Measurements from ENCODE around the gene PSTK.

The PSTK gene

DNA sequence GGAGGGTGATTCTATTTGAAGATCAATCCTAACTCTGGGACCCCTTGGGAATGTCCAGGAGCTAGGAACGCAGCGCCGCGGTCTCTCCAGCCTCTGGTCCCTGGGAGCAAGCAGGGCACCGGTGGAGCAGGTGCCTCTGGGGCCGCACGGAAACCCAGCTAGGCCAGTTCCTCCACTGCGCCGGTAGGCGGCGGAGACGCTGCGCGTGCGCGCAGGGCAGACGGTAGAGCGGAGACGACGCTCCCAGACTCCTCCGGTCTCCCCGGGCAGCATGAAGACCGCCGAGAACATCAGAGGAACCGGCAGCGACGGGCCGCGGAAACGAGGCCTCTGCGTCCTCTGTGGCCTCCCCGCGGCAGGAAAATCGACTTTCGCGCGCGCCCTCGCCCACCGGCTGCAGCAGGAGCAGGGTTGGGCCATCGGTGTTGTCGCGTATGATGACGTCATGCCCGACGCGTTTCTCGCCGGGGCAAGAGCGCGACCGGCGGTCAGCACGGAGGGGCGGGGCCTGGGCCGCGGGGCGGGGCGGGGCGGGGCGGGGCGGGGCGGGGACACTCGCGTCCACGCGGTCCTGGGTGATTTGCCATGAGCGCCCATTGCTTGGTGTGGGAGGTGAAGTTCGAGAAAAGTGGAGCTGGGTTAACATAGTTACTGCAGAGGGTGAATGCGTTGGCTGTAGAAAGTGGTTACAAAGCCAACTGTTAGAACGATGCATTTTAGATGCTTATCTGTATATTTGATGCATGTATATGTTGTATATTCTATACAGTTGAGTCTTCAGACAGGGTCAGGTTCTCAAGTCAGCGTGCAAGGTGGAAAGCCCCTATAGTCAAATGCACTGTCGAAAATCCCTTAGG is at the start of gene PSTK:
TSS of gene PSTK (plus strand) at position 193 of the 857 bp plus-strand sequence. CDS start at position 272, 79 bp downstream.
- TF ChIP-seq, protein P1, sequence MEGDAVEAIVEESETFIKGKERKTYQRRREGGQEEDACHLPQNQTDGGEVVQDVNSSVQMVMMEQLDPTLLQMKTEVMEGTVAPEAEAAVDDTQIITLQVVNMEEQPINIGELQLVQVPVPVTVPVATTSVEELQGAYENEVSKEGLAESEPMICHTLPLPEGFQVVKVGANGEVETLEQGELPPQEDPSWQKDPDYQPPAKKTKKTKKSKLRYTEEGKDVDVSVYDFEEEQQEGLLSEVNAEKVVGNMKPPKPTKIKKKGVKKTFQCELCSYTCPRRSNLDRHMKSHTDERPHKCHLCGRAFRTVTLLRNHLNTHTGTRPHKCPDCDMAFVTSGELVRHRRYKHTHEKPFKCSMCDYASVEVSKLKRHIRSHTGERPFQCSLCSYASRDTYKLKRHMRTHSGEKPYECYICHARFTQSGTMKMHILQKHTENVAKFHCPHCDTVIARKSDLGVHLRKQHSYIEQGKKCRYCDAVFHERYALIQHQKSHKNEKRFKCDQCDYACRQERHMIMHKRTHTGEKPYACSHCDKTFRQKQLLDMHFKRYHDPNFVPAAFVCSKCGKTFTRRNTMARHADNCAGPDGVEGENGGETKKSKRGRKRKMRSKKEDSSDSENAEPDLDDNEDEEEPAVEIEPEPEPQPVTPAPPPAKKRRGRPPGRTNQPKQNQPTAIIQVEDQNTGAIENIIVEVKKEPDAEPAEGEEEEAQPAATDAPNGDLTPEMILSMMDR (IDR thresholded peaks at IDR 0.05; ENCODE audit: low read depth, low read length), result peak; percentile 98
- DNase-seq (ENCODE audit: low read depth in 2 of 2), result peak; percentile 94 to 95
- H3K4me3 ChIP-seq (replicated peaks in 1 of 2; ENCODE audit: low read depth in 2 of 2, low read length in 2 of 2), result peak within 1 kb of the TSS; percentile 79 to 91

- DNase-seq (ENCODE audit: low read depth in 2 of 2), result peak in 1 of 2 donors; percentile 10
- H3K4me3 ChIP-seq (replicated peaks in 1 of 2; ENCODE audit: low read depth in 2 of 2, low read length in 2 of 2), result no peak overlapping the region
- TF ChIP-seq, protein P1 (IDR thresholded peaks at IDR 0.05; ENCODE audit: low read depth, low read length), result no peak
Measured at GRCh38 chr10:122931088-122931906, 48.9 kb upstream of the PSTK start.

DNA sequence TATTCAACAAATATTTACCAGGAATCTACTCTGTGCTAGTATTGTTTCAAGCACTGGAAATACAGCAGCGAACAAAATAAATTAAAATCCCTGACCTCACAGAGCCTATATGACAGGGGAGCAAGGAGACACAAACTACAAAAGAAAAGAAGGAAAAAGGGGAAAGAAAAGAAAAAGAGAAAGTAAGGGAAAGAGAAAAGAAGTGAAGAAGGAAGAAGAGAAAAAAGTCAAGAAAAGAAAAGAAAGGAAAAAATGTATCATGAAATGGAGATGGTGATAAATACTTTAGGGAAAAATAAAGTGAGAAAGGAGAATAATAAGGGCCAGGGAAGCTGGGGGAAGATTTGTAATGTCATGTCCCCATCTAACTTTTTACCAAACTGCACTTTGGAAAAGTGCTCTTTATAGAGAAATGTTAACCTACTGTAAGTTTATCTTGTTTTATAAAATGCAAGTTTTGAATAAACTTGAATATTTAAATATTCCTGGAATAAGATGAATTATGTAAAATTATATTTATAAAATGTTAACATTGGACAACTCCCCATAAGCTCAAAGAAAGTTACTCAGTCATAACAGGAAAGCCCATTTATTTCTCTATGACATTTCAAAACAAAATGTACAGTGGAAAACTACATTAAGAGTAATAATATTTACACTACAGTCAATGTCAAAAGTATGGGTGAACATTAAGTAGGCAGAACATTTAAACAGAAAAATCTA is 40.9 kb upstream of the PSTK start:
- TF ChIP-seq, protein P1 (IDR thresholded peaks at IDR 0.05; ENCODE audit: low read depth, low read length), result no peak
- H3K4me3 ChIP-seq (replicated peaks in 1 of 2; ENCODE audit: low read depth in 2 of 2, low read length in 2 of 2), result no peak overlapping the region
- DNase-seq (ENCODE audit: low read depth in 2 of 2), result no peak

- H3K4me3 ChIP-seq (replicated peaks in 1 of 2; ENCODE audit: low read depth in 2 of 2, low read length in 2 of 2), result no peak overlapping the region
- DNase-seq (ENCODE audit: low read depth in 2 of 2), result peak; percentile 78 to 81
- TF ChIP-seq, protein P1 (IDR thresholded peaks at IDR 0.05; ENCODE audit: low read depth, low read length), result no peak
Measured at GRCh38 chr10:122939856-122940543, 40.2 kb upstream of the PSTK start.

GRCh38 chr10:122949296-122949695 is 30.9 kb upstream of the PSTK start:
- DNase-seq (ENCODE audit: low read depth in 2 of 2), result peak in 1 of 2 donors; percentile 22
- H3K4me3 ChIP-seq (replicated peaks in 1 of 2; ENCODE audit: low read depth in 2 of 2, low read length in 2 of 2), result no peak overlapping the region

More at GRCh38 chr10:122949296-122949695, 30.9 kb upstream of the PSTK start:
- TF ChIP-seq, protein P1 (IDR thresholded peaks at IDR 0.05; ENCODE audit: low read depth, low read length), result no peak

All from cardiac fibroblast (primary cell).